ENCODE measurements around the gene DIP2B.

GRCh38 chr12:50751948-50752721 is 247.3 kb downstream of the DIP2B start:
- TF ChIP-seq POLR2A (IDR thresholded peaks at IDR 0.05) (no peak), CTCF (IDR thresholded peaks at IDR 0.05) (no peak)
